ENCODE results near the gene KANTR. TPM values are rescaled to one million over a fixed set of nuclear protein-coding genes. Genes with fewer than 3 reads are reported as not detected.
A peak's percentile ranks its signal among the peaks of the same experiment; 100 is the strongest.

KANTR gene
- total RNA-seq, 1 experiment from 2014 or later, result 9.7 TPM

DNA sequence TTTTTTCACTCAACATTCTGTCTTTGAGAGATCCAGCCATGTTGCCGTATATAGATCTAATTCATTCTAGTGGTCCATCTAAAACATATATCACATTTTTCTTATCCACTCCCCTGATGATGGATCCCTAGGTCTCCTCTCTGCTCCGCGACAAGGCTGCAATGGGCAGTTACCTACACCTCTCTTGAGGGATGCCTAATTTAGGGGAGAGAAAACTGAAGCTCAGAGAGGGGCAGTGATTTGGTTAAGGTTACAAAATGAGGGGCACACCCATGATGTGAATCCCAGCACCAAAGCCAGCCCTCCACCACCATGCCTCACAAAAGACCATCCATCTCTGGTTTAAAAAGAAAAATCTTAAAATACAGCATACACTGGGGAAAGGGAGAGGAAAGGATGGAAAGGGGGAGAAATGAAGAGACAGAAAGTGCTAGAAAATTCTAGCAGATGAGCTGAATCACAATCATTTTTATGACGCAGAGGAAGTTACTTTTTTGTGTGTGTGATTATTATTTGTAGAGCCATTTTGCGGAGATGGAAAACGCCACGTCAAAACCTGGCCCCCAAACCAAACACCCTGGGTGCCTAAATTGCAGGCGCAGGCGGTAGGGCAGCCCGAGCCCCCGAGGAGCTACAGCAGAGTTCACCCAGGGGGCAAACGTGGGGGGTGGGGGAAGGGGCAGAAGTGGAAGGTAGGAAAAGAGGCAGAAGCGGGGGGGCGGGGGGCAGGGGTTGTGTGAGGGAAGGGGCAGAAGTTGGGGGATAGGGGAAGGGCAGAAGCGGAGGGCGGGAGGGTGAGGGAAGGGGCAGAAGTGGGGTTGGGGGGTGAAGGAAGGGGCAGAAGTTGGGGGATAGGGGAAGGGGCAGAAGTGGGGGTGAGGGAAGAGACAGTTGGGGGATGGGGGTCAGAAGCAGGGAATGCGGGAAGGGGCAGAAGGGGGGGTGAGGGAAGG is 13.0 kb upstream of the KANTR start:
- peaks cover 17% of the 10 kb centered on the region for H4K20me1 ChIP-seq (ENCODE audit: low read length)
- peaks cover 6% of the 10 kb centered on the region for H3K36me3 ChIP-seq (ENCODE audit: low read depth, low read length)
- H3K4me2 ChIP-seq (ENCODE audit: low read length), result 0 out of 2 replicates have a peak overlapping the region, but pooled peaks have one; percentile 5
- H3K4me3 ChIP-seq (ENCODE audit: low read length), result no peak overlapping the region
- ATAC-seq, result no peak
- no peaks in the 10 kb centered on the region; the same call in 1 of the 2 replicates for H3K4me1 ChIP-seq (ENCODE audit: insufficient read depth, low read length)
- ChIA-PET CTCF (no interaction called here), POLR2A (ENCODE audit: unreplicated experiment) (interaction anchor here (0.5 to 0.8 kb wide), 2 partner anchors 9 to 993 kb away, joined by 4 to 5 read pairs; no protein-coding TSS in a partner anchor)
- H3F3A ChIP-seq (ENCODE audit: low read length, unreplicated experiment), result no peaks in the 10 kb centered on the region
- no peak overlapping the region for H3K27ac ChIP-seq (ENCODE audit: low read length)
- DNase-seq, result no peak
- H2AFZ ChIP-seq (ENCODE audit: low read length), result no peak overlapping the region
- no peak overlapping the region for H3K9ac ChIP-seq (ENCODE audit: low read length)
- intact Hi-C loops (cut with micrococcal nuclease), result no loop called here
- H3K27me3 ChIP-seq (ENCODE audit: low read length), result no peaks in the 10 kb centered on the region
- TSS peak; percentile 62 for BruUV-seq (replicated peaks)
- H3K79me2 ChIP-seq (ENCODE audit: low read length), result peaks cover 23% of the 10 kb centered on the region
- TF ChIP-seq EZH2phosphoT487 (IDR thresholded peaks at IDR 0.05; ENCODE audit: borderline replicate concordance, low read length), result no peak
- TF ChIP-seq EZH2 (IDR thresholded peaks at IDR 0.05; ENCODE audit: low read length, unreplicated experiment), result no peak
- TF ChIP-seq, protein P1, sequence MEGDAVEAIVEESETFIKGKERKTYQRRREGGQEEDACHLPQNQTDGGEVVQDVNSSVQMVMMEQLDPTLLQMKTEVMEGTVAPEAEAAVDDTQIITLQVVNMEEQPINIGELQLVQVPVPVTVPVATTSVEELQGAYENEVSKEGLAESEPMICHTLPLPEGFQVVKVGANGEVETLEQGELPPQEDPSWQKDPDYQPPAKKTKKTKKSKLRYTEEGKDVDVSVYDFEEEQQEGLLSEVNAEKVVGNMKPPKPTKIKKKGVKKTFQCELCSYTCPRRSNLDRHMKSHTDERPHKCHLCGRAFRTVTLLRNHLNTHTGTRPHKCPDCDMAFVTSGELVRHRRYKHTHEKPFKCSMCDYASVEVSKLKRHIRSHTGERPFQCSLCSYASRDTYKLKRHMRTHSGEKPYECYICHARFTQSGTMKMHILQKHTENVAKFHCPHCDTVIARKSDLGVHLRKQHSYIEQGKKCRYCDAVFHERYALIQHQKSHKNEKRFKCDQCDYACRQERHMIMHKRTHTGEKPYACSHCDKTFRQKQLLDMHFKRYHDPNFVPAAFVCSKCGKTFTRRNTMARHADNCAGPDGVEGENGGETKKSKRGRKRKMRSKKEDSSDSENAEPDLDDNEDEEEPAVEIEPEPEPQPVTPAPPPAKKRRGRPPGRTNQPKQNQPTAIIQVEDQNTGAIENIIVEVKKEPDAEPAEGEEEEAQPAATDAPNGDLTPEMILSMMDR (conservative IDR thresholded peaks at IDR 0.05; ENCODE audit: low read depth, low read length), result no peak
- H3K9me2 ChIP-seq (replicated peaks; ENCODE audit: low read length), result no peaks in the 10 kb centered on the region
- no peaks in the 10 kb centered on the region for H3K9me3 ChIP-seq (ENCODE audit: low read length)

DNA sequence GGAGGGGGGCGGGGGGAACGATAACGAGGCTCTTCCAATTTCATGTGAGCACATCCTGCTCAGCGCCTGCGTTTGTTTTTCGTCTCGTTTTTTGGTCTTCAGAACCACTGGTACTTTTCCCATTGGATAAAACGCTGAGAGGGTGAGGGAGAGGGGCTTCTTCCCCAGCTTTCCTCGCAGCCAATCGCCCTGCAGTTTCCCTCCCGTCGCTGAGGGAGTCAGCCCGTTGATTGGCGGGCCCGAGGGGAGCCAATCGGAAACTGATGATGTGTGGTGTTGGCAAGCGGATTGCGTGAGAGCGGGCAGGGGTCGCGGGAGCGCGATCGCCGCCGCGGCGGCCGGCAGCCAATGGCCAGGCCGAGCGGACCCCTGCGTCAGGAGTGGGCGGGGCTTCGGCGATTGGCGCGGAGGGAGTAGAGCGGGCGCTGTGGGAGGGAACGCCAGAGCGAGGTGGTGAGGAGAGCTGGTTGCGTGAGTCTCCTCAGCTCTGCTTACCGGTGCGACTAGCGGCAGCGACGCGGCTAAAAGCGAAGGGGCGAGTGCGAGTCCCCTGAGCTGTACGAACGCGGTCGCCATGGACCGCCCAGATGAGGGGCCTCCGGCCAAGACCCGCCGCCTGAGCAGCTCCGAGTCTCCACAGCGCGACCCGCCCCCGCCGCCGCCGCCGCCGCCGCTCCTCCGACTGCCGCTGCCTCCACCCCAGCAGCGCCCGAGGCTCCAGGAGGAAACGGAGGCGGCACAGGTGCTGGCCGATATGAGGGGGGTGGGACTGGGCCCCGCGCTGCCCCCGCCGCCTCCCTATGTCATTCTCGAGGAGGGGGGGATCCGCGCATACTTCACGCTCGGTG is 11.8 kb upstream of the KANTR start, which contains the start of gene TSPYL2:
TSS of gene TSPYL2 (plus strand) at position 443 of the 848 bp plus-strand sequence. CDS start at position 575, 132 bp downstream.
- Histone ChIP-seq H3K9ac (ENCODE audit: low read length) (peak within 1 kb of the TSS; percentile 90), H4K20me1 (ENCODE audit: low read length) (peaks cover 17% of the 10 kb centered on the region), H3K4me2 (ENCODE audit: low read length) (peak within 1 kb of the TSS; percentile 83), H3K4me1 (ENCODE audit: insufficient read depth, low read length) (no peaks in the 10 kb centered on the region; the same call in 1 of the 2 replicates), H3K4me3 (ENCODE audit: low read length) (peak within 1 kb of the TSS; percentile 85), H3K36me3 (ENCODE audit: low read depth, low read length) (peaks cover 8% of the 10 kb centered on the region), H3F3A (ENCODE audit: low read length, unreplicated experiment) (no peaks in the 10 kb centered on the region), H3K27ac (ENCODE audit: low read length) (peak within 1 kb of the TSS; percentile 37; the same call in 1 of the 2 replicates), H2AFZ (ENCODE audit: low read length) (0 out of 2 replicates have a peak within 1 kb of the TSS, but pooled peaks have one; percentile 46), H3K9me2 (replicated peaks; ENCODE audit: low read length) (no peaks in the 10 kb centered on the region), H3K9me3 (ENCODE audit: low read length) (no peaks in the 10 kb centered on the region), H3K79me2 (ENCODE audit: low read length) (peaks cover 23% of the 10 kb centered on the region), H3K27me3 (ENCODE audit: low read length) (no peaks in the 10 kb centered on the region)
- ATAC-seq (peak; percentile 90), DNase-seq (peak; percentile 96)
- TF ChIP-seq EZH2phosphoT487 (IDR thresholded peaks at IDR 0.05; ENCODE audit: borderline replicate concordance, low read length) (no peak), EZH2 (IDR thresholded peaks at IDR 0.05; ENCODE audit: low read length, unreplicated experiment) (no peak)
- TF ChIP-seq, protein P1 (conservative IDR thresholded peaks at IDR 0.05; ENCODE audit: low read depth, low read length), result no peak
- BruUV-seq (replicated peaks), result no TSS peak
- ChIA-PET CTCF (no interaction called here), POLR2A (ENCODE audit: unreplicated experiment) (interaction anchor here (0.6 to 0.8 kb wide), 4 partner anchors 63 to 992 kb away, joined by 3 to 5 read pairs (median 3); no protein-coding TSS in a partner anchor)
- intact Hi-C loops (cut with micrococcal nuclease), result no loop called here

Data from PC-3 (cell line).